H1 (cell line): ENCODE data around the gene CCDC63. TPM values are rescaled to one million over a fixed set of nuclear protein-coding genes. Genes with fewer than 3 reads are reported as not detected.

Experiments
- CTCF ChIA-PET: fragments of 300-600 bp; sonication (Branson Sonifier 250); formaldehyde crosslinking; loops from one replicate; lab custom pipeline; 2021; ENCODE audit not compliant: partially characterized antibody; lab: Charles Lee
- POLR2A ChIA-PET: fragments of 300-600 bp; sonication (Branson Sonifier 250); formaldehyde crosslinking; loops from one replicate; lab custom pipeline; 2021; ENCODE audit warnings: inconsistent platforms; ENCODE audit not compliant: partially characterized antibody; lab: Charles Lee
- DNase-seq, 2 experiments: peaks; one replicate each; pipeline versions ENCODE4 v3.0.0 to v3.0.0-alpha.2; 2010 to 2022; ENCODE audit warnings: low spot score in 2 of 2, low read depth in 1 of 2, mixed read lengths in 1 of 2
- FAIRE-seq: peaks from 2 replicates; lab custom pipeline; 2011; peaks lifted over from hg19 to GRCh38; lab: Jason Lieb, UNC
- H2AFZ ChIP-seq: 2 replicates; pipeline ENCODE4 v1.8.1; 2012; ENCODE audit warnings: low read length, inconsistent platforms
- H2AK5ac ChIP-seq: 2 replicates; pipeline ENCODE4 v1.6.1; 2013; ENCODE audit warnings: low read depth, low read length
- H2BK120ac ChIP-seq: replicated peaks from 2 replicates; pipeline ENCODE3; 2013; ENCODE audit warnings: low read depth, low read length, inconsistent platforms
- H2BK12ac ChIP-seq: 2 replicates; pipeline ENCODE4 v1.6.1; 2013; ENCODE audit warnings: low read depth, low read length
- H2BK15ac ChIP-seq: 2 replicates; pipeline ENCODE4 v1.6.1; 2013; ENCODE audit warnings: low read length
- H2BK20ac ChIP-seq: 2 replicates; pipeline ENCODE4 v1.6.1; 2013; ENCODE audit warnings: low read length
- H2BK5ac ChIP-seq: 2 replicates; pipeline ENCODE4 v1.6.1; 2013; ENCODE audit warnings: low read depth, low read length
- H3K14ac ChIP-seq: 2 replicates; pipeline ENCODE4 v1.6.1; 2013; ENCODE audit warnings: inconsistent platforms; ENCODE audit not compliant: insufficient read length
- H3K18ac ChIP-seq: 2 replicates; pipeline ENCODE4 v1.6.1; 2013; ENCODE audit warnings: low read length; ENCODE audit errors: extremely low read depth
- H3K23ac ChIP-seq: 2 replicates; pipeline ENCODE4 v1.6.1; 2013; ENCODE audit warnings: inconsistent platforms; ENCODE audit not compliant: insufficient read length
- H3K23me2 ChIP-seq: 2 replicates; pipeline ENCODE4 v1.6.1; 2013; ENCODE audit warnings: low read depth, low read length
- H3K27ac ChIP-seq: 2 replicates; pipeline ENCODE4 v1.6.1; 2011; ENCODE audit warnings: low read depth, low read length, inconsistent platforms
- H3K27me3 ChIP-seq, 4 experiments: replicated peaks in 1 of 4; 1 replicate in 1 of 4; 2 replicates in 3 of 4; pipeline versions ENCODE4 v1.6.1 to v1.8.1; 2011 to 2013; ENCODE audit warnings: low read length in 3 of 4, mild to moderate bottlenecking in 3 of 4, inconsistent platforms in 2 of 4, mixed read lengths in 2 of 4, moderate library complexity in 1 of 4; ENCODE audit not compliant: control insufficient read depth in 3 of 4, insufficient read depth in 3 of 4; ENCODE audit errors: extremely low read depth in 1 of 4
- H3K36me3 ChIP-seq, 4 experiments: 2 replicates each; pipeline versions ENCODE4 v1.6.1 to v1.8.1; 2011 to 2013; ENCODE audit warnings: mild to moderate bottlenecking in 4 of 4, low read length in 3 of 4, moderate library complexity in 2 of 4, control low read depth in 1 of 4, inconsistent platforms in 1 of 4; ENCODE audit not compliant: insufficient read depth in 4 of 4, control insufficient read depth in 2 of 4
- H3K4ac ChIP-seq: replicated peaks from 2 replicates; pipeline ENCODE3; 2013; ENCODE audit warnings: low read length, low read depth, mixed read lengths, inconsistent platforms; ENCODE audit not compliant: insufficient read length
- H3K4me1 ChIP-seq, 4 experiments: replicated peaks in 1 of 4; 1 replicate in 1 of 4; 2 replicates in 3 of 4; pipeline versions ENCODE4 v1.6.1 to v1.8.1; 2011 to 2013; ENCODE audit warnings: low read length in 3 of 4, inconsistent platforms in 2 of 4, mixed read lengths in 1 of 4; ENCODE audit not compliant: insufficient read depth in 4 of 4, control insufficient read depth in 3 of 4
- H3K4me2 ChIP-seq, 2 experiments: 2 replicates each; pipeline versions ENCODE4 v1.6.1 to v1.8.1; 2011 to 2013; ENCODE audit warnings: low read depth in 2 of 2, low read length in 2 of 2, control low read depth in 1 of 2, inconsistent platforms in 1 of 2, mild to moderate bottlenecking in 1 of 2; ENCODE audit not compliant: insufficient read depth in 1 of 2
- H3K4me3 ChIP-seq, 4 experiments: fragments of 200-600, 300-600 bp in 1 of 4; sonication (generic), shearing (Covaris generic), sonication (Bioruptor Twin) in 1 of 4; 2 replicates each; pipeline versions ENCODE4 v1.5.1 to v1.8.1; 2011 to 2016; ENCODE audit warnings: low read length in 4 of 4, low read depth in 3 of 4, control low read depth in 2 of 4, inconsistent platforms in 2 of 4, mild to moderate bottlenecking in 2 of 4, mixed read lengths in 1 of 4, moderate library complexity in 1 of 4; ENCODE audit not compliant: insufficient read depth in 2 of 4; ENCODE audit errors: extremely low read depth in 1 of 4
- H3K56ac ChIP-seq: replicated peaks from 2 replicates; pipeline ENCODE3; 2013; ENCODE audit warnings: low read depth, mild to moderate bottlenecking, mixed read lengths, low read length, inconsistent platforms; ENCODE audit not compliant: insufficient read length
- H3K79me1 ChIP-seq: 2 replicates; pipeline ENCODE4 v1.6.1; 2013; ENCODE audit warnings: low read depth, low read length, control low read depth
- H3K79me2 ChIP-seq, 2 experiments: 2 replicates each; pipeline versions ENCODE4 v1.6.1 to v1.8.1; 2012 to 2013; ENCODE audit warnings: low read length in 2 of 2, mild to moderate bottlenecking in 2 of 2, inconsistent platforms in 1 of 2; ENCODE audit not compliant: insufficient read depth in 2 of 2, control insufficient read depth in 1 of 2
- H3K9ac ChIP-seq, 4 experiments: replicated peaks in 1 of 4; 1 replicate in 1 of 4; 2 replicates in 3 of 4; pipeline versions ENCODE4 v1.6.1 to v1.8.1; 2011 to 2013; ENCODE audit warnings: low read depth in 3 of 4, low read length in 3 of 4, control low read depth in 2 of 4, mild to moderate bottlenecking in 2 of 4, moderate library complexity in 2 of 4, inconsistent platforms in 1 of 4; ENCODE audit errors: extremely low read depth in 1 of 4
- H3K9me3 ChIP-seq, 2 experiments: 2 replicates each; pipeline versions ENCODE4 v1.6.1 to v1.8.1; 2012 to 2013; ENCODE audit warnings: mild to moderate bottlenecking in 2 of 2, moderate library complexity in 2 of 2, control low read depth in 1 of 2, inconsistent platforms in 1 of 2, low read depth in 1 of 2, low read length in 1 of 2, mixed read lengths in 1 of 2; ENCODE audit not compliant: insufficient read depth in 2 of 2
- H4K20me1 ChIP-seq, 2 experiments: replicated peaks in 1 of 2; 2 replicates each; pipeline versions ENCODE3 to v1.8.1; 2011 to 2013; ENCODE audit warnings: inconsistent platforms in 2 of 2, low read length in 2 of 2, mild to moderate bottlenecking in 1 of 2; ENCODE audit not compliant: insufficient read depth in 2 of 2, control insufficient read depth in 1 of 2
- H4K5ac ChIP-seq: 2 replicates; pipeline ENCODE4 v1.6.1; 2013; ENCODE audit warnings: low read length, low read depth, mixed read lengths, inconsistent platforms; ENCODE audit not compliant: insufficient read length
- H4K8ac ChIP-seq: 2 replicates; pipeline ENCODE4 v1.8.0; 2013; ENCODE audit warnings: mild to moderate bottlenecking, moderate library complexity, low read length, inconsistent platforms; ENCODE audit not compliant: insufficient read depth; ENCODE audit errors: extremely low read depth
- H4K91ac ChIP-seq: replicated peaks from 2 replicates; pipeline ENCODE3; 2013; ENCODE audit warnings: low read length, mixed read lengths, inconsistent platforms; ENCODE audit not compliant: insufficient read length
- ATF2 ChIP-seq: IDR thresholded peaks from 2 replicates; pipeline ENCODE4 v1.6.1; 2012; ENCODE audit warnings: low read length, inconsistent platforms
- BRCA1 ChIP-seq: IDR thresholded peaks from 2 replicates; pipeline ENCODE4 v1.6.1; 2012; ENCODE audit warnings: low read depth, low read length, improper control_type of control experiment
- CBX5 ChIP-seq: fragments of 300-800, 300-1000 bp; sonication (generic); IDR thresholded peaks from 2 replicates; pipeline ENCODE4 v1.7.1; 2016; ENCODE audit warnings: antibody characterized with exemption, low read length, low read depth
- CHD2 ChIP-seq: IDR thresholded peaks from 2 replicates; pipeline ENCODE4 v1.6.1; 2012; ENCODE audit warnings: low read length, improper control_type of control experiment
- E2F6 ChIP-seq: IDR thresholded peaks from 2 replicates; pipeline ENCODE4 v1.6.1; 2012; ENCODE audit warnings: inconsistent platforms
- KDM1A ChIP-seq: fragments of 200-600, 300-600 bp; sonication (generic); IDR thresholded peaks from 2 replicates; pipeline ENCODE4 v1.7.1; 2016; ENCODE audit warnings: mild to moderate bottlenecking, low read length, borderline replicate concordance
- MAFK ChIP-seq: IDR thresholded peaks from 2 replicates; pipeline ENCODE4 v1.6.1; 2012; ENCODE audit warnings: low read depth, mild to moderate bottlenecking, improper control_type of control experiment, low read length
- PHF8 ChIP-seq: fragments of 200-600 bp; sonication (generic); conservative IDR thresholded peaks from 2 replicates; pipeline ENCODE4 v1.7.1; 2012; ENCODE audit warnings: low read depth, mild to moderate bottlenecking, inconsistent platforms, low read length, moderate library complexity
- POU5F1 ChIP-seq: IDR thresholded peaks from 2 replicates; pipeline ENCODE4 v1.6.1; 2011; ENCODE audit warnings: low read depth, mild to moderate bottlenecking, low read length, moderate library complexity
- SUZ12 ChIP-seq: fragments of 200-600 bp; sonication (generic); IDR thresholded peaks from 2 replicates; pipeline ENCODE4 v1.6.1; 2012; ENCODE audit warnings: mild to moderate bottlenecking, inconsistent platforms, low read length, moderate library complexity, mixed read lengths
- TAF1 ChIP-seq: IDR thresholded peaks from 2 replicates; pipeline ENCODE4 v1.6.1; 2011; ENCODE audit warnings: mild to moderate bottlenecking, low read depth, low read length
- WGBS, 2 experiments: shearing (Covaris generic) in 1 of 2; methylation state at CpG; one replicate each; pipeline versions ENCODE4 v1.1.6 to v1.1.7; 2013 to 2015; ENCODE audit warnings: low lambda C conversion rate in 2 of 2, mixed read lengths in 2 of 2, inconsistent platforms in 1 of 2, low coverage in 1 of 2, missing lambda C conversion rate in 1 of 2; ENCODE audit not compliant: insufficient replicate concordance in 2 of 2, insufficient coverage in 1 of 2, insufficient read length in 1 of 2; ENCODE audit errors: extremely low coverage in 1 of 2, missing lambda C conversion rate in 1 of 2; 5-methylcytosine and 5-hydroxymethylcytosine counted together
- polyA plus RNA-seq, 7 experiments: library from polyadenylated mRNA; depleted of rRNA in 3 of 7; stranded (reverse) in 5 of 7; unstranded in 2 of 7; fragments of >200 nt in 5 of 7; fragments of 200-250 nt in 2 of 7; gene quantifications; 1 replicate in 5 of 7; 2 replicates in 1 of 7; 4 replicates in 1 of 7; pipeline versions ENCODE4 v1.2.1 to v1.2.3, GENCODE V29; 2011 to 2013; ENCODE audit warnings: missing spikeins in 2 of 7, mixed read lengths in 2 of 7
- total RNA-seq: library from RNA; stranded (reverse); fragmentation: NEBNext Ultra II Directional; extraction: Animal tissue kit (Norgen Biotek cat#: 25700); gene quantifications from 2 replicates; pipeline ENCODE4 v1.2.1, GENCODE V29; 2021

Gene CCDC63
- total and polyA plus RNA-seq, 2 of the 8 experiments (the other 6 are each of a cell fraction or from before 2014, with no cell fraction given), result 0.42 to 0.93 TPM

GRCh38 chr12:110804406-110804805, 42.4 kb upstream of the CCDC63 start:
- H4K91ac ChIP-seq, result no peak overlapping the region
- no peaks in the 10 kb centered on the region for H3K36me3 ChIP-seq
- H3K4me3 ChIP-seq, result no peak overlapping the region
- no peaks in the 10 kb centered on the region for H3K23me2 ChIP-seq
- H3K56ac ChIP-seq, result no peak overlapping the region
- no peak overlapping the region for H3K4ac ChIP-seq
- no peak overlapping the region for H3K23ac ChIP-seq
- no peak overlapping the region for H4K5ac ChIP-seq
- no peak overlapping the region for H2BK20ac ChIP-seq
- DNase-seq (no peak), FAIRE-seq (no peak)
- H2BK120ac ChIP-seq, result no peak overlapping the region
- CTCF ChIA-PET, result interaction anchor here (0.9 kb wide), 1 partner anchor 32 kb away, joined by 3 read pairs; no protein-coding TSS in a partner anchor
- no peak overlapping the region for H2BK15ac ChIP-seq
- no peak overlapping the region for H2AFZ ChIP-seq
- H3K9ac ChIP-seq, result no peak overlapping the region
- no peaks in the 10 kb centered on the region for H4K20me1 ChIP-seq
- H3K79me2 ChIP-seq, result no peaks in the 10 kb centered on the region
- POLR2A ChIA-PET, result no interaction called here
- no peak overlapping the region for H4K8ac ChIP-seq
- no peak overlapping the region for H2BK5ac ChIP-seq
- peaks cover 0 to 2% (median 0%) of the 10 kb centered on the region in 4 experiments; a peak in 3 of 7 replicates for H3K4me1 ChIP-seq
- H3K18ac ChIP-seq, result no peak overlapping the region
- no peak overlapping the region for H2BK12ac ChIP-seq
- H3K4me2 ChIP-seq, result no peak overlapping the region
- no peak overlapping the region for H2AK5ac ChIP-seq
- 36% methylated on average over 3 of the region's 3 CpGs; no CpG with 5 or more reads in 1 of the 2 experiments for WGBS, 2 experiments
- H3K27me3 ChIP-seq, result no peaks in the 10 kb centered on the region; a peak in 1 of 7 replicates
- H3K27ac ChIP-seq, result no peak overlapping the region
- peaks cover 6 to 11% of the 10 kb centered on the region in 2 experiments; a peak in 1 of 4 replicates for H3K9me3 ChIP-seq
- no peaks in the 10 kb centered on the region for H3K79me1 ChIP-seq
- no peak overlapping the region for H3K14ac ChIP-seq
- TF ChIP-seq BRCA1 (no peak), PHF8 (no peak), POU5F1 (no peak), SUZ12 (no peak), CBX5 (no peak), CHD2 (no peak), E2F6 (no peak), KDM1A (no peak), ATF2 (no peak), MAFK (no peak), TAF1 (no peak)
